NCI-H1436 treated with DMSO at 0.1 percent for 48 hours (cell line): ENCODE results near the gene DIPK1A.

Experiments
- DNase-seq: peaks from one replicate; lab custom pipeline; 2025; lab: John Stamatoyannopoulos, UW

DIPK1A gene

GRCh38 chr1:92961131-92961895 is at the start of gene DIPK1A:
Gene DIPK1A (minus strand): TSS chr1:92961462. CDS start chr1:92961429, 33 bp downstream.
- no peak for DNase-seq

GRCh38 chr1:93007941-93008577 is 46.8 kb upstream of the DIPK1A start:
- no peak for DNase-seq

GRCh38 chr1:93005252-93005598 is 44.0 kb upstream of the DIPK1A start:
- no peak for DNase-seq

- no peak for DNase-seq
Measured at GRCh38 chr1:93004566-93005251, 43.4 kb upstream of the DIPK1A start.

- no peak for DNase-seq
Measured at GRCh38 chr1:93003981-93004380, 42.7 kb upstream of the DIPK1A start.

GRCh38 chr1:93002781-93003180 is 41.5 kb upstream of the DIPK1A start:
- DNase-seq: no peak

- no peak for DNase-seq
Measured at GRCh38 chr1:93001893-93002292, 40.6 kb upstream of the DIPK1A start.

- DNase-seq: no peak
Measured at GRCh38 chr1:93000751-93001175, 39.5 kb upstream of the DIPK1A start.

GRCh38 chr1:93000291-93000690 is 39.0 kb upstream of the DIPK1A start:
- no peak for DNase-seq

GRCh38 chr1:92998821-92999220 is 37.6 kb upstream of the DIPK1A start:
- DNase-seq: no peak

- DNase-seq: no peak
Measured at GRCh38 chr1:92995441-92996430, 34.5 kb upstream of the DIPK1A start.

GRCh38 chr1:92994105-92994712 is 32.9 kb upstream of the DIPK1A start:
- peak; percentile 19 for DNase-seq

- no peak for DNase-seq
Measured at GRCh38 chr1:92993581-92993980, 32.3 kb upstream of the DIPK1A start.

- DNase-seq: no peak
Measured at GRCh38 chr1:92992877-92993276, 31.6 kb upstream of the DIPK1A start.

GRCh38 chr1:92992054-92992453 is 30.8 kb upstream of the DIPK1A start:
- no peak for DNase-seq

- DNase-seq: no peak
Measured at GRCh38 chr1:92990828-92991227, 29.6 kb upstream of the DIPK1A start.

GRCh38 chr1:92989936-92990583 is 28.8 kb upstream of the DIPK1A start:
- no peak for DNase-seq

GRCh38 chr1:92989253-92989652 is 28.0 kb upstream of the DIPK1A start:
- no peak for DNase-seq

- no peak for DNase-seq
Measured at GRCh38 chr1:92987462-92987861, 26.2 kb upstream of the DIPK1A start.

- no peak for DNase-seq
Measured at GRCh38 chr1:92985101-92985500, 23.8 kb upstream of the DIPK1A start.
